Upper lobe of left lung (tissue), 6 donors: ENCODE data around the gene CD46. TPM values are rescaled to one million over a fixed set of nuclear protein-coding genes. Genes with fewer than 3 reads are reported as not detected.

Source experiments
- ATAC-seq, 2 donors: fragments of 200-7000 bp; cut with Tn5 transposase; one replicate each; pipeline ENCODE4 v1.9.1; 2022; ENCODE audit warnings: mild to moderate bottlenecking in 2 of 2, moderate library complexity in 2 of 2; ENCODE audit not compliant: low FRiP score in 2 of 2
- DNase-seq, 2 donors: peaks; one replicate each; pipeline ENCODE4 v3.0.0-alpha.2; 2019 to 2020
- H3K27ac ChIP-seq, 4 donors: fragments of 200-600 bp; sonication (generic); one replicate each; pipeline ENCODE4 v1.5.1; 2016 to 2019
- H3K27me3 ChIP-seq, 4 donors: fragments of 200-600 bp; sonication (generic); one replicate each; pipeline ENCODE4 v1.5.1; 2017 to 2019
- H3K36me3 ChIP-seq, 4 donors: fragments of 200-600 bp; sonication (generic); one replicate each; pipeline ENCODE4 v1.5.1; 2016 to 2019
- H3K4me1 ChIP-seq, 4 donors: fragments of 200-600 bp; sonication (generic); one replicate each; pipeline ENCODE4 v1.5.1; 2018 to 2019
- H3K4me3 ChIP-seq, 4 donors: fragments of 200-600 bp; sonication (generic); one replicate each; pipeline ENCODE4 v1.5.1; 2017 to 2019; ENCODE audit warnings: mild to moderate bottlenecking in 2 of 4, moderate library complexity in 1 of 4
- H3K9me3 ChIP-seq, 4 donors: fragments of 200-600 bp; sonication (generic); one replicate each; pipeline ENCODE4 v1.5.1; 2018 to 2019
- CTCF ChIP-seq, 6 experiments: fragments of 450-650 bp in 4 of 6; fragments of 200-600 bp in 2 of 6; sonication (generic) in 2 of 6; IDR thresholded peaks; one replicate each; pipeline ENCODE4 v1.5.1; 2016 to 2019; ENCODE audit warnings: antibody characterized with exemption in 6 of 6
- EP300 ChIP-seq, 4 donors: sonication (generic); formaldehyde crosslinking; IDR thresholded peaks; one replicate each; pipeline ENCODE4 v1.5.1; 2017; ENCODE audit warnings: antibody characterized with exemption in 4 of 4, control low read depth in 2 of 4
- POLR2A ChIP-seq, 4 donors: fragments of 450-650 bp; IDR thresholded peaks; one replicate each; pipeline ENCODE4 v1.5.1; 2016 to 2017; ENCODE audit warnings: antibody characterized with exemption in 4 of 4, mild to moderate bottlenecking in 2 of 4
- POLR2AphosphoS5 ChIP-seq, 2 donors: sonication (generic); formaldehyde crosslinking; IDR thresholded peaks; one replicate each; pipeline ENCODE4 v1.5.1; 2017; ENCODE audit warnings: antibody characterized with exemption in 2 of 2
- WGBS, 2 donors: methylation state at CpG; one replicate each; pipeline ENCODE4 v1.1.5; 2017 to 2018; 5-methylcytosine and 5-hydroxymethylcytosine counted together
- total RNA-seq, 6 donors: library from RNA; depleted of rRNA in 4 of 6; stranded (reverse); fragments of >200 nt in 4 of 6; gene quantifications; one replicate each; pipeline versions ENCODE4 v1.1.0 to v1.2.1, GENCODE V29; 2016 to 2021
- donor health status: DM: no; HTN: no; CAD: no; lungs with moderate emphysema.
- donor health status: DM: no; HTN: yes; CAD: no; lungs with severe emphysema.

The CD46 gene
- total RNA-seq, 6 donors from 2014 or later = 105 to 358 (median 248) TPM

DNA sequence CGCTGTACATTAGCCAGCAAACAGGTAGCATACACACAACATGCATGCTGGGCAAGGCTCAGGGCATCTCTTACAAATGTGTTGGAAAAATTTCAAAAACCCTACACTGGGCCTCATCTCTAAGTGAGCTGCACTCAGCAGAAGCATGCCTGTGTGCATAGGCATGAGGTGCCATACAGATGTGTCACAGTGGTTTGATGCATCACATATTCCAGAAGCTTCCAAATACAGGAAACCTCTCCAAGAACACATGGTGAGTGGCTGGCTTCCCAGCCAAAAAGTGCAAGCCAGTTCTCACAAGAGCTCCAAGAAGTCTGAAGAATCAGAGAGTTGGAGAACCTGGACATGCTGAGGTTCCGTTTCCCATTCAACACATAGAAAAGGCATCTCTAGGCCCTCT is 58.3 kb downstream of the CD46 start:
- 88% methylated on average over 2 of the region's 2 CpGs for WGBS, 2 donors
- ATAC-seq (no peak), DNase-seq (no peak)
- Histone ChIP-seq H3K4me3 (no peak overlapping the region), H3K27ac (peak overlapping the region; percentile 50 to 90 (median 84)), H3K9me3 (no peaks in the 10 kb centered on the region), H3K36me3 (peaks cover 35 to 99% (median 76%) of the 10 kb centered on the region in 4 donors), H3K4me1 (peaks cover 98 to 100% (median 100%) of the 10 kb centered on the region in 4 donors), H3K27me3 (no peaks in the 10 kb centered on the region)
- no peak for TF ChIP-seq POLR2A (IDR thresholded peaks at IDR 0.05)

DNA sequence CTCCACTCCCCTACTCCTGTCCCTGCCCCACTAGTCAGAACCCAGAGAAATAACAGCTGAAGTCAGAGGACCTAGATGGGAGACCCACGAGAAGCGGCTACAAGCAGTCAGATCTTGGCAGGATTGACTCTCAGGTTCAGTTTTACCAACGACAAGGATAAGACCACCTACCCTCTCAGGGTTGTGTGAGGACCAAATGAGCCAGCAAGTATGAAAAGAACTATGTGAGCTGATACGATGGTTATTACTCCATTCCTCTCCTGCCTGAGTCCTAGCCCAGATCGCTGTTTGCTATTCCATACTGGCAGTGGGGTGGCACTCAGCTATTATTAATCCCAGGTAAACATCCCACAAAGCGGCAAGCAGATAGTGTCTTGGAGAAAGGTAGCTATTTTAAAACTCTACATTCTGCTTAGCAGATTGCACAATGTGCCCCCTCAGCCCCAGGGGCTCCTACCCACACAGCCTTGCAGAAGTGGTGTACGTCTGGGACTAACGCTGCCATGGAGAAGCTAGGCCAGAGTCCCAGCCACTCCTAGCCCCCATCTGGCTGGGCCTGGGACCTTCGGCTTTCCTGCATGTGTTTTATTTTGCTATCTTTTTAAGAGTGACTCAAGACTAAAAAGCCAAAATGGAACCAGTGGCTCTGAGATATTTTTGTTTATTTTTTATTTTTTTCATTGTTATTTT is 58.9 kb downstream of the CD46 start:
- Histone ChIP-seq H3K36me3 (peaks cover 35 to 99% (median 76%) of the 10 kb centered on the region in 4 donors), H3K27me3 (no peaks in the 10 kb centered on the region), H3K27ac (peak overlapping the region; percentile 50 to 90 (median 78)), H3K9me3 (no peaks in the 10 kb centered on the region), H3K4me3 (no peak overlapping the region), H3K4me1 (peaks cover 98 to 100% (median 100%) of the 10 kb centered on the region in 4 donors)
- DNase-seq (no peak), ATAC-seq (no peak)
- 54 to 75% methylated on average over 9 of the region's 9 CpGs for WGBS, 2 donors
- no peak for TF ChIP-seq POLR2A (IDR thresholded peaks at IDR 0.05)
- no peak for TF ChIP-seq CTCF (IDR thresholded peaks at IDR 0.05)
- TF ChIP-seq EP300 (IDR thresholded peaks at IDR 0.05) = no peak
- no peak for TF ChIP-seq POLR2AphosphoS5 (IDR thresholded peaks at IDR 0.05)

- Histone ChIP-seq H3K27ac (peak overlapping the region; percentile 50 to 90 (median 78)), H3K27me3 (no peaks in the 10 kb centered on the region), H3K36me3 (peaks cover 39 to 99% (median 75%) of the 10 kb centered on the region in 4 donors), H3K4me3 (no peak overlapping the region), H3K4me1 (peaks cover 98 to 100% (median 100%) of the 10 kb centered on the region in 4 donors), H3K9me3 (no peaks in the 10 kb centered on the region)
- ATAC-seq = no peak
- 89 to 90% methylated on average over 8 of the region's 8 CpGs for WGBS, 2 donors
- TF ChIP-seq POLR2A (IDR thresholded peaks at IDR 0.05) (no peak), CTCF (IDR thresholded peaks at IDR 0.05) (no peak), EP300 (IDR thresholded peaks at IDR 0.05) (no peak), POLR2AphosphoS5 (IDR thresholded peaks at IDR 0.05) (no peak)
- DNase-seq = no peak
Observed at GRCh38 chr1:207811319-207811718, 59.5 kb downstream of the CD46 start.

DNA sequence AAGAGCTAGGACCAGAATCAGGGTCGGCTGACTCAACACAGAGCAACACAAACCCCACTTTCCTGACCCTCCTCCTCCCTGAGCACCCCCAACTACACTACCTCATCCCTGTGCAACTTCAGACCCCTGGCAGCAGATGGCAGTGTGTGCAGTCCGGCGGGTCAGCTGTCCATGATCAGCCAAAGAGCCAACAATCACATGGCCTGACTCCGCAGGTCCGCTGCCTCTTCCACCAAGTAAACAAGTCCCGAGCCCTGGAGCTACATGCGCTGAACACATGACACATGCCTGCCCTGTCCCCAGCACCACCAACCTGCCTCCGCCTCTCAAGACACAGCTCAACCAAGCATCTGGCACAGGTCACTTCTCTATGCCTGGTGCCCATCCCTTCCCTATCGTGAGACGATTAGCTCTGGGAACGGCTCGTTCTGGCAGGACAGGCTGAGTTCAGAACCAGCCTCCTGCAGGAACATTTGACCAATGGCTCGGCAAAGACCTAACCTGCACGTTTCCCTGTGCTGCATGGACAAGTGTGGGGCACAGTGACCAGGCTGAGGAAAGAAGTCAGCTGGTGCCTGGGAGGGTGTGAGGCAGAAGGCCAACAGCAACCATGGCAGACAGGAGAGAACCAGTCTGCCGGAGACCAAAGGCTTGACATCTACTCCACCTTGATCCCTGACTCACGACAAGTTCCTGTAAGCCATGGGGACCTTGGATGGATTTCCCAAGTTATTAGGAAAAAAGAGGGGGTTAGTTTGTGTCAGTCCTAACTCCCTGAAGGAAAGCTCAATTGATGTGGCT is 60.3 kb downstream of the CD46 start:
- peak overlapping the region; percentile 67 to 90 (median 78) for H3K27ac ChIP-seq
- no peaks in the 10 kb centered on the region for H3K27me3 ChIP-seq
- peaks cover 98 to 100% (median 100%) of the 10 kb centered on the region in 4 donors for H3K4me1 ChIP-seq
- peak overlapping the region in 2 of 4 donors; percentile 11 to 13 for H3K4me3 ChIP-seq
- 35 to 49% methylated on average over 7 to 16 of the region's 16 CpGs for WGBS, 2 donors
- ATAC-seq (peak; percentile 54 to 85), DNase-seq (peak in 1 of 2 donors; percentile 92)
- no peaks in the 10 kb centered on the region for H3K9me3 ChIP-seq
- H3K36me3 ChIP-seq = peaks cover 42 to 99% (median 76%) of the 10 kb centered on the region in 4 donors
- TF ChIP-seq POLR2AphosphoS5 (IDR thresholded peaks at IDR 0.05) (peak; percentile 35 to 78), CTCF (IDR thresholded peaks at IDR 0.05) (peak; percentile 42 to 83 (median 57)), POLR2A (IDR thresholded peaks at IDR 0.05) (peak in 1 of 4 donors; percentile 17), EP300 (IDR thresholded peaks at IDR 0.05) (peak in 1 of 4 donors; percentile 6)
